Measurements from ENCODE around the gene PRSS48. TPM values are rescaled to one million over a fixed set of nuclear protein-coding genes. Genes with fewer than 3 reads are reported as not detected.

Gene PRSS48
- total RNA-seq, 4 donors from 2014 or later: not detected

GRCh38 chr4:151339467-151339866 is 62.5 kb downstream of the PRSS48 start:
- TF ChIP-seq, protein P1, sequence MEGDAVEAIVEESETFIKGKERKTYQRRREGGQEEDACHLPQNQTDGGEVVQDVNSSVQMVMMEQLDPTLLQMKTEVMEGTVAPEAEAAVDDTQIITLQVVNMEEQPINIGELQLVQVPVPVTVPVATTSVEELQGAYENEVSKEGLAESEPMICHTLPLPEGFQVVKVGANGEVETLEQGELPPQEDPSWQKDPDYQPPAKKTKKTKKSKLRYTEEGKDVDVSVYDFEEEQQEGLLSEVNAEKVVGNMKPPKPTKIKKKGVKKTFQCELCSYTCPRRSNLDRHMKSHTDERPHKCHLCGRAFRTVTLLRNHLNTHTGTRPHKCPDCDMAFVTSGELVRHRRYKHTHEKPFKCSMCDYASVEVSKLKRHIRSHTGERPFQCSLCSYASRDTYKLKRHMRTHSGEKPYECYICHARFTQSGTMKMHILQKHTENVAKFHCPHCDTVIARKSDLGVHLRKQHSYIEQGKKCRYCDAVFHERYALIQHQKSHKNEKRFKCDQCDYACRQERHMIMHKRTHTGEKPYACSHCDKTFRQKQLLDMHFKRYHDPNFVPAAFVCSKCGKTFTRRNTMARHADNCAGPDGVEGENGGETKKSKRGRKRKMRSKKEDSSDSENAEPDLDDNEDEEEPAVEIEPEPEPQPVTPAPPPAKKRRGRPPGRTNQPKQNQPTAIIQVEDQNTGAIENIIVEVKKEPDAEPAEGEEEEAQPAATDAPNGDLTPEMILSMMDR (IDR thresholded peaks at IDR 0.05): no peak
- DNase-seq (ENCODE audit: low spot score) (no peak), ATAC-seq (ENCODE audit: low FRiP score) (no peak)

DNA sequence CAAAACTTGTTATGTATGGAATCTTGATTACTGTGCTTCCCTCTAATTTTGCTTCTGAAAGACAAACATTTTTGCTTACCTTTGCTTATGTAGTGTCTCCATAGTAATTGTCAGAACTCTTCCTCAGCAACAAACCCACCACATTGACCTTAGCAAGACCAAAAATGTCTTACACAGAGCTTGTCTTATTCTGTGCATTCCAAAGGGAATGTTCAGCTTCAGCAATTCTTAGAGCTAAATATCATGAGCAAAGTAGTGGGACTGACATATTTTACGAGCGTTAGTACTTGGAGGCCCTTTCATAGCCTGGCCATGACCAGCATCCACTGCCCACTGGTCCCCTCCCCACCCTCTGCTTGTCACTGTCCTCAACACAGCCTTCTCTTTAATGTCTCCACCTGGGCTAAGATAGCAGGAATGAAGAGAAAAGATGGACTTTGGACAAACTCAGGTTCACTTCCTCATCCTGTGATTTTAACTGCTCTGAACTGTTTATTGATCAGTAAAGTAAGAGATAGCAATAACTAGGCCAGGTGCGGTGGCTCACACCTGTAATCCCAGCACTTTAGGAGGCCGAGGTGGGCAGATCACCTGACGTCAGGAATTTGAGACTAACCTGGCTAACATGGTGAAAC is 63.9 kb downstream of the PRSS48 start:
- DNase-seq (ENCODE audit: low spot score): no peak
- TF ChIP-seq, protein P1 (IDR thresholded peaks at IDR 0.05): no peak
- no peak for ATAC-seq (ENCODE audit: low FRiP score)

Small RNAs within 50 kb of the gene (small RNA-seq; reads per million reads assigned to genes)
- not detected for gene AC104819.2
- not detected for gene RNU6-1282P

Other genes with a start within 250 kb of the PRSS48 start
- 1,000 to 10,000 TPM; 2,495 to 3,475 (median 3,045) TPM for gene RPS3A, start 177.5 kb upstream of the PRSS48 start, total RNA-seq
- gene SH3D19, start 48.4 kb downstream of the PRSS48 start, total RNA-seq: 100 to 1,000 TPM; 161 to 226 (median 191) TPM
- 10 to 100 TPM in 1 of 4 donors, 1 to 10 TPM in 2, under 1 TPM in 1; 0.32 to 29.1 (median 6.2) TPM for gene FHIP1A, start 132.0 kb downstream of the PRSS48 start, total RNA-seq

Measured in omental fat pad (tissue), 4 donors.